Neural crest cell (in vitro differentiated cells): ENCODE results near the gene MX2. TPM values are rescaled to one million over a fixed set of nuclear protein-coding genes. Genes with fewer than 3 reads are reported as not detected.

Experiments
- DNase-seq: peaks from one replicate; pipeline ENCODE4 v3.0.0; 2021; ENCODE audit warnings: low read depth, mixed read lengths, low spot score
- H3K27ac Mint-ChIP-seq: one replicate; pipeline ENCODE4 v1.8.0; 2021; ENCODE audit warnings: mild to moderate bottlenecking, mixed read lengths; ENCODE audit not compliant: unreplicated experiment
- H3K27me3 Mint-ChIP-seq: 2 replicates; pipeline ENCODE4 v1.8.0; 2021; ENCODE audit warnings: low read depth, mild to moderate bottlenecking, mixed read lengths
- H3K36me3 Mint-ChIP-seq: 2 replicates; pipeline ENCODE4 v1.8.0; 2021; ENCODE audit warnings: low read depth, mild to moderate bottlenecking, mixed read lengths
- H3K4me1 Mint-ChIP-seq: 2 replicates; pipeline ENCODE4 v1.8.0; 2021; ENCODE audit warnings: mixed read lengths
- H3K4me3 Mint-ChIP-seq: one replicate; pipeline ENCODE4 v1.8.0; 2021; ENCODE audit warnings: mild to moderate bottlenecking, mixed read lengths
- H3K9me3 Mint-ChIP-seq: 2 replicates; pipeline ENCODE4 v1.8.0; 2021; ENCODE audit warnings: mixed read lengths
- CTCF ChIP-seq: fragments of 200-600 bp; sonication (generic); conservative IDR thresholded peaks from 2 replicates; pipeline ENCODE4 v1.5.0; 2021; ENCODE audit warnings: antibody characterized with exemption, mild to moderate bottlenecking
- total RNA-seq: library from RNA; stranded (reverse); gene quantifications from 2 replicates; pipeline ENCODE4 v1.2.1, GENCODE V29; 2021

Gene MX2
- total RNA-seq, 1 donor from 2014 or later = not detected

GRCh38 chr21:41428847-41429246 lies 67.0 kb downstream of the MX2 start:
- Mint-ChIP-seq H3K4me1 (no peaks in the 10 kb centered on the region), H3K9me3 (no peaks in the 10 kb centered on the region), H3K4me3 (no peak overlapping the region), H3K27me3 (peaks cover 41% of the 10 kb centered on the region), H3K27ac (no peak overlapping the region), H3K36me3 (peaks cover 3% of the 10 kb centered on the region)
- TF ChIP-seq CTCF = no peak
- DNase-seq = no peak

GRCh38 chr21:41429305-41429704 lies 67.5 kb downstream of the MX2 start:
- no peak overlapping the region for H3K4me3 Mint-ChIP-seq
- H3K27me3 Mint-ChIP-seq = peaks cover 41% of the 10 kb centered on the region
- no peak overlapping the region for H3K27ac Mint-ChIP-seq
- peaks cover under 1% of the 10 kb centered on the region for H3K9me3 Mint-ChIP-seq
- DNase-seq = no peak
- peaks cover 3% of the 10 kb centered on the region for H3K36me3 Mint-ChIP-seq
- no peak for TF ChIP-seq CTCF
- no peaks in the 10 kb centered on the region for H3K4me1 Mint-ChIP-seq

- DNase-seq = no peak
- no peak for TF ChIP-seq CTCF
- H3K4me1 Mint-ChIP-seq = no peaks in the 10 kb centered on the region
- no peak overlapping the region for H3K4me3 Mint-ChIP-seq
- H3K36me3 Mint-ChIP-seq = peaks cover 9% of the 10 kb centered on the region
- peaks cover 6% of the 10 kb centered on the region for H3K9me3 Mint-ChIP-seq
- no peak overlapping the region for H3K27ac Mint-ChIP-seq
- peaks cover 36% of the 10 kb centered on the region for H3K27me3 Mint-ChIP-seq
Measured at GRCh38 chr21:41429925-41430491, 68.2 kb downstream of the MX2 start.

- no peak for DNase-seq
- H3K27me3 Mint-ChIP-seq = peaks cover 20% of the 10 kb centered on the region
- H3K9me3 Mint-ChIP-seq = peaks cover 15% of the 10 kb centered on the region
- H3K4me3 Mint-ChIP-seq = no peak overlapping the region
- H3K36me3 Mint-ChIP-seq = peaks cover 19% of the 10 kb centered on the region
- H3K27ac Mint-ChIP-seq = no peak overlapping the region
- H3K4me1 Mint-ChIP-seq = no peaks in the 10 kb centered on the region
- no peak for TF ChIP-seq CTCF
Measured at GRCh38 chr21:41431788-41432548, 70.1 kb downstream of the MX2 start.

- Mint-ChIP-seq H3K4me3 (no peak overlapping the region), H3K9me3 (peaks cover 15% of the 10 kb centered on the region), H3K27me3 (peaks cover 11% of the 10 kb centered on the region), H3K36me3 (peaks cover 19% of the 10 kb centered on the region), H3K4me1 (no peaks in the 10 kb centered on the region), H3K27ac (no peak overlapping the region)
- TF ChIP-seq CTCF = no peak
- DNase-seq = no peak
Measured at GRCh38 chr21:41432562-41433460, 71.0 kb downstream of the MX2 start.
